Caco-2 (cell line): ENCODE results near the gene CLSTN2. TPM values are rescaled to one million over a fixed set of nuclear protein-coding genes. Genes with fewer than 3 reads are reported as not detected.

Experiments used
- BruUV-seq: library from RNA; stranded (reverse); fragments of 400-500 nt; replicated peaks from 2 replicates; lab custom pipeline; 2021; lab: Mats Ljungman, UMichigan
- CTCF ChIA-PET: fragments of 300-600 bp; sonication (Branson Sonifier 250); formaldehyde crosslinking; loops from one replicate; lab custom pipeline; 2022; ENCODE audit warnings: antibody characterized with exemption; lab: Charles Lee
- POLR2A ChIA-PET: fragments of 300-600 bp; sonication (Branson Sonifier 250); formaldehyde crosslinking; loops from one replicate; lab custom pipeline; 2022; ENCODE audit warnings: antibody characterized with exemption; lab: Charles Lee
- DNase-seq, 2 experiments: peaks; one replicate each; pipeline versions ENCODE4 v3.0.0 to v3.0.0-alpha.2; 2020 to 2022
- H3K27me3 ChIP-seq: replicated peaks from 2 replicates; pipeline ENCODE4 v1.6.0; 2011; ENCODE audit warnings: low read length; ENCODE audit not compliant: control insufficient read depth, insufficient read depth
- H3K36me3 ChIP-seq: 2 replicates; pipeline ENCODE4 v1.5.1; 2011; ENCODE audit warnings: low read length; ENCODE audit not compliant: control insufficient read depth, insufficient read depth
- H3K4me1 ChIP-seq: fragments of 250-450 bp; sonication (Bioruptor Pico); 2 replicates; pipeline ENCODE4 v1.5.1; 2020; ENCODE audit warnings: mild to moderate bottlenecking
- H3K4me3 ChIP-seq: 2 replicates; pipeline ENCODE4 v1.5.1; 2011; ENCODE audit warnings: low read depth, mild to moderate bottlenecking, control low read depth, low read length
- H3K9me3 ChIP-seq: fragments of 250-450 bp; sonication (Bioruptor Pico); 2 replicates; pipeline ENCODE4 v1.5.1; 2020; ENCODE audit warnings: mild to moderate bottlenecking, moderate library complexity
- H3K27ac Mint-ChIP-seq: one replicate; pipeline ENCODE4 v1.8.0; 2022; ENCODE audit warnings: mixed read lengths; ENCODE audit not compliant: unreplicated experiment
- H3K27me3 Mint-ChIP-seq: one replicate; pipeline ENCODE4 v1.8.0; 2022; ENCODE audit warnings: mixed read lengths; ENCODE audit not compliant: insufficient read depth, unreplicated experiment
- H3K36me3 Mint-ChIP-seq: one replicate; pipeline ENCODE4 v1.8.0; 2022; ENCODE audit warnings: mild to moderate bottlenecking, mixed read lengths; ENCODE audit not compliant: insufficient read depth, unreplicated experiment
- H3K4me1 Mint-ChIP-seq: one replicate; pipeline ENCODE4 v1.8.0; 2022; ENCODE audit warnings: low read depth, mixed read lengths; ENCODE audit not compliant: unreplicated experiment
- H3K4me3 Mint-ChIP-seq: one replicate; pipeline ENCODE4 v1.8.0; 2022; ENCODE audit warnings: mild to moderate bottlenecking, moderate library complexity, mixed read lengths; ENCODE audit not compliant: unreplicated experiment
- H3K9me3 Mint-ChIP-seq: one replicate; pipeline ENCODE4 v1.8.0; 2022; ENCODE audit warnings: mixed read lengths; ENCODE audit not compliant: unreplicated experiment
- intact Hi-C: fragments of 100-400 bp; cut with micrococcal nuclease; formaldehyde crosslinking; loops from one replicate; pipeline ENCODE4 v1.10.0; 2022; ENCODE audit not compliant: unreplicated experiment
- total RNA-seq: library from RNA; stranded (reverse); gene quantifications from 2 replicates; pipeline ENCODE4 v1.2.3, GENCODE V29; 2022
- TF ChIP-seq, protein P1 (sequence below), 2 experiments: fragments of 200-600 bp in 1 of 2; IDR thresholded peaks; 1 replicate in 1 of 2; 2 replicates in 1 of 2; pipeline versions ENCODE4 v1.5.1 to v1.8.0; 2011 to 2022; ENCODE audit warnings: antibody characterized with exemption in 1 of 2, control low read depth in 1 of 2, inconsistent platforms in 1 of 2, low read depth in 1 of 2, low read length in 1 of 2, mild to moderate bottlenecking in 1 of 2, moderate library complexity in 1 of 2; ENCODE audit not compliant: insufficient read depth in 1 of 2, severe bottlenecking in 1 of 2, unreplicated experiment in 1 of 2

Gene CLSTN2
- total RNA-seq, 1 experiment from 2014 or later, result 26.1 TPM

- no peaks in the 10 kb centered on the region for H3K4me1 ChIP-seq
- Mint-ChIP-seq H3K27ac (no peak overlapping the region), H3K4me3 (no peak overlapping the region), H3K4me1 (no peaks in the 10 kb centered on the region), H3K27me3 (no peaks in the 10 kb centered on the region), H3K36me3 (no peaks in the 10 kb centered on the region), H3K9me3 (no peaks in the 10 kb centered on the region)
- TF ChIP-seq, protein P1, sequence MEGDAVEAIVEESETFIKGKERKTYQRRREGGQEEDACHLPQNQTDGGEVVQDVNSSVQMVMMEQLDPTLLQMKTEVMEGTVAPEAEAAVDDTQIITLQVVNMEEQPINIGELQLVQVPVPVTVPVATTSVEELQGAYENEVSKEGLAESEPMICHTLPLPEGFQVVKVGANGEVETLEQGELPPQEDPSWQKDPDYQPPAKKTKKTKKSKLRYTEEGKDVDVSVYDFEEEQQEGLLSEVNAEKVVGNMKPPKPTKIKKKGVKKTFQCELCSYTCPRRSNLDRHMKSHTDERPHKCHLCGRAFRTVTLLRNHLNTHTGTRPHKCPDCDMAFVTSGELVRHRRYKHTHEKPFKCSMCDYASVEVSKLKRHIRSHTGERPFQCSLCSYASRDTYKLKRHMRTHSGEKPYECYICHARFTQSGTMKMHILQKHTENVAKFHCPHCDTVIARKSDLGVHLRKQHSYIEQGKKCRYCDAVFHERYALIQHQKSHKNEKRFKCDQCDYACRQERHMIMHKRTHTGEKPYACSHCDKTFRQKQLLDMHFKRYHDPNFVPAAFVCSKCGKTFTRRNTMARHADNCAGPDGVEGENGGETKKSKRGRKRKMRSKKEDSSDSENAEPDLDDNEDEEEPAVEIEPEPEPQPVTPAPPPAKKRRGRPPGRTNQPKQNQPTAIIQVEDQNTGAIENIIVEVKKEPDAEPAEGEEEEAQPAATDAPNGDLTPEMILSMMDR (IDR thresholded peaks at IDR 0.05; ENCODE audit: insufficient read depth in 1 of 2, low read depth in 1 of 2, low read length in 1 of 2, severe bottlenecking in 1 of 2, unreplicated experiment in 1 of 2), result no peak
- H3K36me3 ChIP-seq, result no peaks in the 10 kb centered on the region
- intact Hi-C loops, result no loop called here
- no peak for DNase-seq
- no peaks in the 10 kb centered on the region for H3K9me3 ChIP-seq
- no peak overlapping the region for H3K4me3 ChIP-seq
- BruUV-seq, result no TSS peak
- no peaks in the 10 kb centered on the region for H3K27me3 ChIP-seq
- POLR2A ChIA-PET, result no interaction called here
- CTCF ChIA-PET, result no interaction called here
Observed at GRCh38 chr3:140086642-140087041, 151.7 kb downstream of the CLSTN2 start.

- no peaks in the 10 kb centered on the region for H3K36me3 Mint-ChIP-seq
- no TSS peak for BruUV-seq
- no peaks in the 10 kb centered on the region for H3K4me1 ChIP-seq
- CTCF ChIA-PET, result no interaction called here
- intact Hi-C loops, result no loop called here
- H3K4me1 Mint-ChIP-seq, result no peaks in the 10 kb centered on the region
- POLR2A ChIA-PET, result no interaction called here
- no peaks in the 10 kb centered on the region for H3K27me3 Mint-ChIP-seq
- H3K4me3 Mint-ChIP-seq, result no peak overlapping the region
- no peaks in the 10 kb centered on the region for H3K9me3 Mint-ChIP-seq
- no peak for DNase-seq
- H3K27me3 ChIP-seq, result no peaks in the 10 kb centered on the region
- TF ChIP-seq, protein P1 (IDR thresholded peaks at IDR 0.05; ENCODE audit: insufficient read depth in 1 of 2, low read depth in 1 of 2, low read length in 1 of 2, severe bottlenecking in 1 of 2, unreplicated experiment in 1 of 2), result no peak
- no peaks in the 10 kb centered on the region for H3K9me3 ChIP-seq
- no peaks in the 10 kb centered on the region for H3K36me3 ChIP-seq
- H3K27ac Mint-ChIP-seq, result no peak overlapping the region
- H3K4me3 ChIP-seq, result no peak overlapping the region
Observed at GRCh38 chr3:140088058-140088457, 153.1 kb downstream of the CLSTN2 start.

DNA sequence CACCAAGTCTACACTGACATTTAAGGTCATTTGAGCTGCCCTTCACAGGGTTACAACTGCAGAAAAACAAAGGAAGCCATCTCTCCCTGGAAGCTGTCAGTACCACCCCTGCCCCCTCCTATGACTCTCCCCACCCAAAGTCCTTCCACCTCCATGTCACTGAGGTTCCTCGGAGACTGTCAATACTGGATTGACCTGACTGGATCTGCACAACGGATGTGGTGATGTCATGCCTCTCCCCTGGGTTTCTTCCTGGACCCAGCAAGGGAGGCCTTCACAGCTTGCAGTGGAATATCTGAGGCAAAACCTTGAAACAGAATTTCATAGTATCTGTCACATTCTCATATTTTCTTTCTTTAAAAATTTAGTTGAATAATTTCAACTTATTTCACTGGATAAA, 153.5 kb downstream of the CLSTN2 start:
- Histone ChIP-seq H3K4me1 (no peaks in the 10 kb centered on the region), H3K27me3 (no peaks in the 10 kb centered on the region), H3K4me3 (no peak overlapping the region), H3K9me3 (no peaks in the 10 kb centered on the region), H3K36me3 (no peaks in the 10 kb centered on the region)
- intact Hi-C loops, result no loop called here
- CTCF ChIA-PET, result no interaction called here
- Mint-ChIP-seq H3K4me1 (no peaks in the 10 kb centered on the region), H3K9me3 (no peaks in the 10 kb centered on the region), H3K27ac (no peak overlapping the region), H3K27me3 (no peaks in the 10 kb centered on the region), H3K4me3 (no peak overlapping the region), H3K36me3 (no peaks in the 10 kb centered on the region)
- POLR2A ChIA-PET, result no interaction called here
- no peak for DNase-seq
- TF ChIP-seq, protein P1 (IDR thresholded peaks at IDR 0.05; ENCODE audit: insufficient read depth in 1 of 2, low read depth in 1 of 2, low read length in 1 of 2, severe bottlenecking in 1 of 2, unreplicated experiment in 1 of 2), result no peak
- no TSS peak for BruUV-seq
